Iris pigment epithelial cell (primary cell): Measurements from ENCODE around the gene KLHL6.
A peak's percentile ranks its signal among the peaks of the same experiment; 100 is the strongest.

ENCODE experiments used
- DNase-seq: peaks from one replicate; pipeline ENCODE4 v3.0.0-alpha.2; 2011; ENCODE audit warnings: low read depth

KLHL6 gene

GRCh38 chr3:183506674-183507320 lies 48.7 kb downstream of the KLHL6 start:
- DNase-seq: peak; percentile 26

- DNase-seq: no peak
These were observed 50.9 kb downstream of the KLHL6 start for GRCh38 chr3:183504597-183504996.

- DNase-seq: no peak
These were observed 51.8 kb downstream of the KLHL6 start for GRCh38 chr3:183503746-183504145.

- no peak for DNase-seq
These were observed 53.0 kb downstream of the KLHL6 start for GRCh38 chr3:183502237-183503181.

GRCh38 chr3:183500981-183501704 lies 54.4 kb downstream of the KLHL6 start:
- no peak for DNase-seq

- DNase-seq: no peak
These were observed 55.2 kb downstream of the KLHL6 start for GRCh38 chr3:183500319-183500718.

- no peak for DNase-seq
These were observed 56.9 kb downstream of the KLHL6 start for GRCh38 chr3:183498634-183499033.

GRCh38 chr3:183497313-183497712 lies 58.2 kb downstream of the KLHL6 start:
- no peak for DNase-seq

GRCh38 chr3:183496311-183496710 lies 59.2 kb downstream of the KLHL6 start:
- DNase-seq: no peak

- no peak for DNase-seq
These were observed 61.2 kb downstream of the KLHL6 start for GRCh38 chr3:183494341-183494740.

GRCh38 chr3:183493296-183494045 lies 62.0 kb downstream of the KLHL6 start:
- no peak for DNase-seq

GRCh38 chr3:183492849-183493179 lies 62.7 kb downstream of the KLHL6 start:
- peak; percentile 10 for DNase-seq

GRCh38 chr3:183491923-183492848 lies 63.3 kb downstream of the KLHL6 start:
- no peak for DNase-seq

- DNase-seq: no peak
These were observed 64.2 kb downstream of the KLHL6 start for GRCh38 chr3:183491109-183491922.

- peak; percentile 74 for DNase-seq
These were observed 64.9 kb downstream of the KLHL6 start for GRCh38 chr3:183490653-183491052.

GRCh38 chr3:183490211-183490601 lies 65.3 kb downstream of the KLHL6 start:
- no peak for DNase-seq

GRCh38 chr3:183489455-183490210 lies 65.9 kb downstream of the KLHL6 start:
- DNase-seq: peak; percentile 74

GRCh38 chr3:183488343-183488742 lies 67.2 kb downstream of the KLHL6 start:
- DNase-seq: no peak

GRCh38 chr3:183487896-183488295 lies 67.6 kb downstream of the KLHL6 start:
- no peak for DNase-seq
